K562 (cell line): ENCODE data around the gene BICD1. TPM values are rescaled to one million over a fixed set of nuclear protein-coding genes. Genes with fewer than 3 reads are reported as not detected.

Experiments
- ATAC-seq: fragments of 200-7000 bp; cut with Tn5 transposase; 3 replicates; pipeline ENCODE4 v1.9.1; 2020; ENCODE audit warnings: moderate library complexity
- Bru-seq: library from RNA; stranded (reverse); fragments of 400-500 nt; gene quantifications from one replicate; lab custom pipeline; 2021; lab: Mats Ljungman, UMichigan
- BruChase-seq, 2 experiments: library from RNA; stranded (reverse); fragments of 400-500 nt; gene quantifications; one replicate each; lab custom pipeline; 2021; lab: Mats Ljungman, UMichigan
- BruUV-seq: library from RNA; stranded (reverse); fragments of 400-500 nt; replicated peaks from 2 replicates; lab custom pipeline; 2021; lab: Mats Ljungman, UMichigan
- CTCF ChIA-PET: fragments of 300-600 bp; formaldehyde crosslinking; extraction: SDS; loops from one replicate; lab custom pipeline; 2021; ENCODE audit warnings: low intra/inter-chr PET ratio; lab: Yijun Ruan, JAX
- POLR2A ChIA-PET: fragments of 300-600, 350-650 bp; sonication (Branson Sonifier 250); formaldehyde crosslinking; extraction: SDS; loops from one replicate; lab custom pipeline; 2021; ENCODE audit warnings: antibody characterized with exemption, inconsistent platforms; lab: Yijun Ruan, JAX
- DNase-seq, 4 experiments: peaks; one replicate each; pipeline versions ENCODE4 v3.0.0 to v3.0.0-alpha.2; 2011 to 2018; ENCODE audit warnings: low spot score in 3 of 4, mixed read lengths in 3 of 4; ENCODE audit errors: extremely low read depth in 1 of 4
- FAIRE-seq: peaks from 2 replicates; lab custom pipeline; 2011; peaks lifted over from hg19 to GRCh38; lab: Jason Lieb, UNC
- H2AFZ ChIP-seq: 2 replicates; pipeline ENCODE4 v1.6.0; 2011; ENCODE audit warnings: low read depth, low read length, control low read depth, inconsistent platforms
- H3K27ac ChIP-seq: fragments of 200-600 bp; 3 replicates; pipeline ENCODE4 v1.8.0; 2011; ENCODE audit warnings: low read depth, mild to moderate bottlenecking, control low read depth, inconsistent platforms, low read length, moderate library complexity, mixed read lengths; ENCODE audit errors: extremely low read depth
- H3K27me3 ChIP-seq, 2 experiments: fragments of 300-600 bp in 1 of 2; 2 replicates in 1 of 2; 3 replicates in 1 of 2; pipeline versions ENCODE4 v1.6.0 to v1.8.0; 2011; ENCODE audit warnings: inconsistent platforms in 2 of 2, low read length in 2 of 2, mild to moderate bottlenecking in 1 of 2, mixed read lengths in 1 of 2, moderate library complexity in 1 of 2; ENCODE audit not compliant: control insufficient read depth in 2 of 2, insufficient read depth in 2 of 2
- H3K36me3 ChIP-seq: fragments of 300-600 bp; 3 replicates; pipeline ENCODE4 v1.8.0; 2011; ENCODE audit warnings: mild to moderate bottlenecking, low read length, inconsistent platforms; ENCODE audit not compliant: control insufficient read depth, insufficient read depth
- H3K4me1 ChIP-seq, 2 experiments: fragments of 200-600 bp in 1 of 2; replicated peaks in 1 of 2; 2 replicates in 1 of 2; 3 replicates in 1 of 2; pipeline versions ENCODE4 v1.5.1 to v1.8.0; 2011; ENCODE audit warnings: inconsistent platforms in 2 of 2, low read length in 2 of 2, mild to moderate bottlenecking in 1 of 2, mixed read lengths in 1 of 2, moderate library complexity in 1 of 2; ENCODE audit not compliant: control insufficient read depth in 2 of 2, insufficient read depth in 2 of 2
- H3K4me2 ChIP-seq: 2 replicates; pipeline ENCODE4 v1.6.1; 2011; ENCODE audit warnings: low read length, control low read depth, inconsistent platforms, mixed read lengths; ENCODE audit not compliant: insufficient read depth
- H3K4me3 ChIP-seq: fragments of 200-600 bp; sonication (generic), shearing (Covaris generic); 2 replicates; pipeline ENCODE4 v1.5.1; 2016; ENCODE audit warnings: control low read depth, inconsistent platforms
- H3K79me2 ChIP-seq: fragments of 200-600 bp; 3 replicates; pipeline ENCODE4 v1.8.0; 2011; ENCODE audit warnings: low read length, inconsistent platforms; ENCODE audit not compliant: control insufficient read depth, insufficient read depth
- H3K9ac ChIP-seq, 2 experiments: 2 replicates each; pipeline versions ENCODE4 v1.6.0 to v1.6.1; 2011; ENCODE audit warnings: low read depth in 2 of 2, low read length in 2 of 2, control low read depth in 1 of 2, inconsistent platforms in 1 of 2, mild to moderate bottlenecking in 1 of 2, mixed read lengths in 1 of 2; ENCODE audit not compliant: insufficient read depth in 1 of 2
- H3K9me1 ChIP-seq: one replicate; pipeline ENCODE4 v1.6.0; 2011; ENCODE audit warnings: inconsistent platforms, mild to moderate bottlenecking, low read length, moderate library complexity; ENCODE audit not compliant: control insufficient read depth, insufficient read depth
- H3K9me3 ChIP-seq: replicated peaks from 2 replicates; pipeline ENCODE4 v1.5.1; 2011; ENCODE audit warnings: low read depth, low read length, inconsistent platforms; ENCODE audit not compliant: control insufficient read depth, insufficient read depth
- H4K20me1 ChIP-seq: replicated peaks from 2 replicates; pipeline ENCODE4 v1.6.1; 2011; ENCODE audit warnings: low read length, inconsistent platforms, mixed read lengths; ENCODE audit not compliant: control insufficient read depth, insufficient read depth
- EP300 ChIP-seq: IDR thresholded peaks from 2 replicates; pipeline ENCODE4 v1.6.1; 2012; ENCODE audit warnings: low read length, improper control_type of control experiment
- HDAC1 ChIP-seq, 2 experiments: fragments of 450-650 bp; IDR thresholded peaks; 2 replicates each; pipeline ENCODE4 v1.6.1; 2016 to 2017; ENCODE audit warnings: inconsistent platforms in 1 of 2, mild to moderate bottlenecking in 1 of 2, moderate library complexity in 1 of 2
- MAX ChIP-seq: sonication (generic); formaldehyde crosslinking; IDR thresholded peaks from 2 replicates; pipeline ENCODE4 v1.9.0; 2022; ENCODE audit warnings: mild to moderate bottlenecking, missing genetic modification reagents
- RCOR1 ChIP-seq, 2 experiments: IDR thresholded peaks; 2 replicates each; pipeline ENCODE4 v1.6.1; 2012; ENCODE audit warnings: low read depth in 2 of 2, low read length in 2 of 2, borderline replicate concordance in 1 of 2, improper control_type of control experiment in 1 of 2
- SIN3B ChIP-seq: fragments of 450-650 bp; IDR thresholded peaks from 2 replicates; pipeline ENCODE4 v1.6.1; 2017; ENCODE audit warnings: low read depth, mild to moderate bottlenecking, moderate library complexity
- SMAD1 ChIP-seq: fragments of 150-350 bp; IDR thresholded peaks from 2 replicates; pipeline ENCODE4 v1.6.1; 2014; ENCODE audit warnings: low read length, low read depth; ENCODE audit not compliant: partially characterized antibody
- TAF9B ChIP-seq: fragments of 450-650 bp; IDR thresholded peaks from 2 replicates; pipeline ENCODE4 v1.6.1; 2018; ENCODE audit warnings: mild to moderate bottlenecking; ENCODE audit not compliant: partially characterized antibody
- TRIM28 ChIP-seq: fragments of 450-650 bp; IDR thresholded peaks from 2 replicates; pipeline ENCODE4 v1.6.1; 2017
- XRCC4 ChIP-seq: IDR thresholded peaks from one replicate; pipeline ENCODE4 v1.6.1; 2011; ENCODE audit not compliant: insufficient read depth, insufficient read length; ENCODE audit errors: extremely low read depth
- ZNF133 ChIP-seq: fragments of 250-450 bp; sonication (Bioruptor Pico); IDR thresholded peaks from 2 replicates; pipeline ENCODE4 v1.4.0; 2020; ENCODE audit warnings: mild to moderate bottlenecking
- ZNF384 ChIP-seq: IDR thresholded peaks from 2 replicates; pipeline ENCODE4 v1.6.1; 2012; ENCODE audit warnings: low read depth, low read length, improper control_type of control experiment
- ZNF639 ChIP-seq, 2 experiments: fragments of 200-800 bp in 1 of 2; sonication (Bioruptor generic) in 1 of 2; sonication (generic) in 1 of 2; formaldehyde crosslinking in 1 of 2; IDR thresholded peaks in 1 of 2; conservative IDR thresholded peaks in 1 of 2; 2 replicates each; pipeline versions ENCODE4 v1.5.0 to v1.6.1; 2016 to 2020; ENCODE audit warnings: missing compliant biosample characterization in 1 of 2, missing genetic modification characterization in 1 of 2, missing genetic modification reagents in 1 of 2
- WGBS: fragments of 100-300 bp; shearing (Covaris generic); methylation state at CpG from one replicate; pipeline ENCODE4 v1.1.6; 2016; ENCODE audit warnings: low coverage, mixed read lengths; ENCODE audit not compliant: insufficient coverage; ENCODE audit errors: missing lambda C conversion rate; 5-methylcytosine and 5-hydroxymethylcytosine counted together
- in situ Hi-C: fragments of 300-500 bp; cut with MboI; formaldehyde crosslinking; loops from 4 replicates; pipeline ENCODE4 v1.15.0; 2018; ENCODE audit warnings: inconsistent platforms, mixed read lengths
- intact Hi-C: fragments of 100-400 bp; cut with micrococcal nuclease; formaldehyde crosslinking; loops from 2 replicates; pipeline ENCODE4 v1.14.2; 2022
- long read RNA-seq, 3 experiments: library from polyadenylated mRNA in 2 of 3; library from RNA in 1 of 3; unstranded in 2 of 3; stranded (forward) in 1 of 3; transcript quantifications; one replicate each; pipeline ENCODE4 v2.0.0, GENCODE V29; 2019 to 2022
- polyA minus RNA-seq, 3 experiments: library from RNA; depleted of rRNA, polyadenylated mRNA; stranded (reverse); fragments of >200 nt; gene quantifications; 2 replicates each; pipeline ENCODE4 v1.2.3, GENCODE V29; 2011
- polyA plus RNA-seq, 8 experiments: library from polyadenylated mRNA; depleted of rRNA in 4 of 8; stranded (reverse) in 5 of 8; unstranded in 3 of 8; fragments of >200 nt; fragmentation: Nextera tagmentation in 2 of 8; fragmentation: Illumina TruSeq in 1 of 8; extraction: Ambion mirVana in 2 of 8; extraction: Trizol in 1 of 8; gene quantifications; 2 replicates each; pipeline versions ENCODE4 v1.2.1 to v1.2.3, GENCODE V29; 2011 to 2014; ENCODE audit warnings: inconsistent platforms in 1 of 8, missing spikeins in 1 of 8
- total RNA-seq, 7 experiments: library from RNA; depleted of rRNA in 6 of 7; stranded (reverse); fragments of >200 nt in 6 of 7; fragmentation: Illumina TruSeq in 2 of 7; extraction: Trizol in 2 of 7; gene quantifications; 2 replicates each; pipeline versions ENCODE4 v1.2.1 to v1.2.3, GENCODE V29; 2011 to 2021; ENCODE audit warnings: low replicate concordance in 1 of 7

BICD1 gene
- 21.9 and 35.1 TPM in 2 replicates for total RNA-seq (2011; cell fraction: chromatin; rRNA removed; ENCODE audit: low replicate concordance)
- 13.2 and 13.5 TPM in 2 replicates for total RNA-seq (2011; cell fraction: nucleolus; rRNA removed)
- total RNA-seq (2011; cell fraction: nucleoplasm; rRNA removed): 26.3 and 35.4 TPM in 2 replicates
- total RNA-seq (2014; rRNA removed) (12.5 and 14.1 TPM in 2 replicates), total RNA-seq (2014; rRNA removed; fragmentation: Illumina TruSeq; extraction: Trizol) (11.6 and 11.9 TPM in 2 replicates), total RNA-seq (2015; rRNA removed; fragmentation: Illumina TruSeq; extraction: Trizol) (13.8 and 14.1 TPM in 2 replicates), total RNA-seq (2021) (21.1 and 23.2 TPM in 2 replicates), polyA plus RNA-seq (2011; rRNA removed) (10.4 and 13.7 TPM in 2 replicates), polyA plus RNA-seq (2014; fragmentation: Illumina TruSeq; extraction: Trizol) (16.7 and 17.8 TPM in 2 replicates), polyA plus RNA-seq (2014; fragmentation: Nextera tagmentation; extraction: Ambion mirVana) (1 to 10 TPM; 3.5 to 3.7 TPM), polyA plus RNA-seq (2014; rRNA removed) (14.7 and 16.1 TPM in 2 replicates), polyA minus RNA-seq (2011; rRNA and poly(A)+ RNA removed) (11.3 and 19.4 TPM in 2 replicates), Bru-seq, nascent RNA (percentile 54 among the genes with signal in this experiment), BruChase-seq, experiment 1, labeled RNA remaining after a 2-hour chase (percentile 55 among the genes with signal in this experiment), BruChase-seq, experiment 2, labeled RNA remaining after a 6-hour chase (percentile 53 among the genes with signal in this experiment)
- 7.8 and 8.1 TPM in 2 replicates for polyA plus RNA-seq (2011; cell fraction: cytosol; rRNA removed)
- 25.6 and 29.5 TPM in 2 replicates for polyA plus RNA-seq (2011; cell fraction: nucleus; rRNA removed)
- polyA plus RNA-seq (2012): 17.2 and 19.2 TPM in 2 replicates
- polyA minus RNA-seq (2011; cell fraction: cytosol; rRNA and poly(A)+ RNA removed): 4.0 and 7.3 TPM in 2 replicates
- polyA minus RNA-seq (2011; cell fraction: nucleus; rRNA and poly(A)+ RNA removed): 14.4 and 24.0 TPM in 2 replicates
- long read RNA-seq, experiment 1, transcript BICD1-205 (2 exons, 1,328 nt): major isoform, 18 of 35 reads
- long read RNA-seq, experiment 1, partial matches to known transcripts: 4 of 35 reads
- long read RNA-seq, experiment 1, other reads (novel, unspliced or antisense): 9 of 35 reads
- long read RNA-seq, experiment 2, partial matches to known transcripts: 1 of 8 reads
- long read RNA-seq, experiment 2, other reads (novel, unspliced or antisense): 4 of 8 reads
- long read RNA-seq, experiment 3, transcript BICD1-205 (2 exons, 1,328 nt): major isoform, 5 of 7 reads
- long read RNA-seq, experiment 3, partial matches to known transcripts: 2 of 7 reads
- long read RNA-seq, experiment 3, other reads (novel, unspliced or antisense): 0 of 7 reads

GRCh38 chr12:32106517-32107358 lies at the start of gene BICD1:
Gene BICD1 (plus strand): TSS chr12:32106847. CDS start chr12:32107332, 485 bp downstream.
- ChIA-PET CTCF (interaction anchor here (0.6 to 0.7 kb wide), 2 partner anchors 31 to 205 kb away, joined by 3 to 4 read pairs; no protein-coding TSS in a partner anchor), POLR2A (interaction anchor here (0.7 to 1.1 kb wide), 9 partner anchors 10 to 454 kb away, joined by 3 to 4 read pairs (median 3); no protein-coding TSS in a partner anchor)
- intact Hi-C loops: loop anchor here (5.0 kb wide), 1 partner anchor 201 kb away; no protein-coding TSS in a partner anchor
- peak within 1 kb of the TSS; percentile 76 for H3K27ac ChIP-seq
- H3K27me3 ChIP-seq: no peaks in the 10 kb centered on the region
- H3K9me3 ChIP-seq: no peaks in the 10 kb centered on the region
- 0 out of 2 replicates have a peak, but pooled peaks cover 3% of the 10 kb centered on the region for H4K20me1 ChIP-seq
- H3K4me3 ChIP-seq: peak within 1 kb of the TSS; percentile 72
- BruUV-seq: no TSS peak
- peaks cover 21% of the 10 kb centered on the region in 2 experiments; a peak in 4 of 5 replicates for H3K4me1 ChIP-seq
- no peaks in the 10 kb centered on the region for H3K36me3 ChIP-seq
- DNase-seq (peak; percentile 90 to 92 (median 90)), FAIRE-seq (no peak), ATAC-seq (peak; percentile 97)
- under 1% methylated on average over 72 of the region's 96 CpGs for WGBS
- H3K4me2 ChIP-seq: peak within 1 kb of the TSS; percentile 95
- H2AFZ ChIP-seq: peak within 1 kb of the TSS; percentile 94
- H3K9ac ChIP-seq: peak within 1 kb of the TSS; percentile 71 to 96
- peaks cover 27% of the 10 kb centered on the region for H3K79me2 ChIP-seq
- in situ Hi-C loops: no loop called here
- H3K9me1 ChIP-seq: no peaks in the 10 kb centered on the region
- TF ChIP-seq TRIM28 (peak; percentile 13; the same call in 1 of the 2 replicates), MAX (CRISPR knock-in tag) (peak; percentile 91), ZNF639 (CRISPR knock-in tag; conservative IDR thresholded peaks at IDR 0.05 in 1 of 2, IDR thresholded peaks at IDR 0.05 in 1 of 2) (peak in 1 of 2 experiments; percentile 86; a peak in 2 of 4 replicates), ZNF384 (0 out of 2 replicates have a peak, but pooled peaks have one; percentile 24), SMAD1 (peak; percentile 21), XRCC4 (no peak), EP300 (peak; percentile 15; the same call in 1 of the 2 replicates), ZNF133 (CRISPR knock-in tag) (no peak), TAF9B (peak; percentile 44), HDAC1 (IDR thresholded peaks at IDR 0.05) (peak in 1 of 2 experiments; percentile 80; a peak in 2 of 4 replicates), SIN3B (peak; percentile 42; the same call in 1 of the 2 replicates), RCOR1 (IDR thresholded peaks at IDR 0.05; ENCODE audit: borderline replicate concordance in 1 of 2, low read depth in 2 of 2, low read length in 2 of 2) (peak in 1 of 2 experiments; percentile 85; a peak in 1 of 4 replicates)
